Myocyte (in vitro differentiated cells): ENCODE measurements around the gene SCAPER. TPM values are rescaled to one million over a fixed set of nuclear protein-coding genes. Genes with fewer than 3 reads are reported as not detected.

Experiments used
- DNase-seq: peaks from one replicate; pipeline ENCODE4 v3.0.0-alpha.2; 2012; ENCODE audit warnings: low read depth
- total RNA-seq: library from RNA; depleted of rRNA; stranded (reverse); fragments of >200 nt; gene quantifications from 2 replicates; pipeline ENCODE4 v1.2.3, GENCODE V29; 2014

The SCAPER gene
- total RNA-seq, 1 donor from 2014 or later: 22.0 TPM

DNA sequence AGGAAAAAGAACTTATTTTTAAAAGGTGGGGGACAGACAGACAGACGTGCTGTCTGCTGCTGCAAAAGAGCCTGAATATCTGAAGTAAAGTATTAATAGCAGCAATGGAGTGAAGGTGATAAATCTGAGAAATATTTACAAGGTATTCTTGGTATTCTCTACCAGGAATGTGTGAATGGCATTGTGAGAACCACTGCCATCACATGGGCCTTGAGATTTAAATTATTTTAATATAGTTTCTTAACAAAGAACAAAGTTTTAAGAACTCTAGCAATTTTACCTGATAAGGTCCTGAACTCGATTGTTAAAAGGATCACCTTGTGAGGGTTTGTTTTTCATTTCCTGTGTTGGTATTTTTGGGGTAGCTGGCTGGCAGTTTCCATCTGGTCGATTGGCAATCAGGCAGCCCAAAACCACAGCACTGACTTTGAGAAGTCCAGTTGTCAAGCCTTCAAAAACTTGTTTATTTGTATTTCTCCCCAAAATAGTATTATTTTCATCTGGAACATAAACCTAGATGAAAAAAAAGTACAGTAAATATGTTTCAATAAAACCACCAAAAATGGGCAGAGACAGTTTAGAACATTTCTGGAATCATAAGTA is 471.2 kb downstream of the SCAPER start:
- DNase-seq: peak; percentile 57

DNA sequence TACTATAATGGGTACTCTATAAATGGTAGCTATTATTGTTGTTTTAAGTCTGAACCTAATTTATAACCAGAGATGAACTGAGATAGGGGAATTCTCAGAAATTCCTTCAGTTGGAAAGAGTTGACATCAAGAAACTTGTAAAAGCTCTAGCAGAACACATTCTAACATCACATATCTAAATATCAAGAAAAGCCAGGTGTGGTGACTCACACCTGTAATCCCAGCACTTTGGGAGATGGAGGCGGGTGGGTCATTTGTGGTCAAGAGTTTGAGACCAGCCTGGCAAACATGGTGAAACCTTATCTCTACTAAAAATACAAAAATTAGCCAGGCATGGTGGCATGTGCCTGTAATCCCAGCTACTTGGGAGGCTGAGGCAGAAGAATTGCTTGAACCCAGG is 472.1 kb downstream of the SCAPER start:
- DNase-seq: peak; percentile 41

DNA sequence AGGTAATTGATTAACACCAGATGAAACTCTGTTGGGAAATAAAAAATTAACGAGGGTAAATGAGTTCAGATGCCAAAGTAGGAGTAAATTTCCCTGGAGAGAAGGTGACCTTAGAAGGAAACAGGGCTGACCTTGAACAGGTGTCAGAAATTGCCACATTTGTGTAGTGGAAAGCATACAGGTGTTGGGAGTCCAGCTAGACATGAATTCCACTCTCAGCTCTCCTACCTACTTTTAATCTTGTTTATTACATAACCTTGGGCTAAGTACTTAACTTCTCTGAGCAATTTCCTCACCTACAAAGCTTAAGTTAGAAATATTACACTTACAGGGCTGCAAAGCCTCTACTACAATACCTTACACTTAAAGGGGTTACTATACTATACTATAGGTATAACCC is 472.5 kb downstream of the SCAPER start:
- DNase-seq: no peak

DNA sequence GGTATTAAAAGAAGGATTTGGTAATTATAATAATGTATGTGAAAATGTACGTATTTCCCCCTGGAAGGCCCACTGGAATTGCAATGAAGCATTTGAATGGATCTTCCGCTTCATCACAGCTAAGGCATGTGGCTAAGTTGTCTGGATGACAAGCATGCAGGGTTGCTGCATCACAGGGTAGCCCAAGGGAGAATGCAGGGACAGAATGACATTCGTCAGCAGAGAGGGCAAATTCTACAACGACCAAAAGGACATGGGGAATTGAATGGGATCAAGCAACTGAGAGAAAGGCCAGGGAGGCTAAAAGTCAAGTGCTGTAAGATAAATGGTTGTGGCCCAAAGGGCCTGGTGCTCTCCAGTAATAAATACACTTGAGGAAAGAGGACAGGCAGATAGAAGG is 473.2 kb downstream of the SCAPER start:
- DNase-seq: peak; percentile 38

DNA sequence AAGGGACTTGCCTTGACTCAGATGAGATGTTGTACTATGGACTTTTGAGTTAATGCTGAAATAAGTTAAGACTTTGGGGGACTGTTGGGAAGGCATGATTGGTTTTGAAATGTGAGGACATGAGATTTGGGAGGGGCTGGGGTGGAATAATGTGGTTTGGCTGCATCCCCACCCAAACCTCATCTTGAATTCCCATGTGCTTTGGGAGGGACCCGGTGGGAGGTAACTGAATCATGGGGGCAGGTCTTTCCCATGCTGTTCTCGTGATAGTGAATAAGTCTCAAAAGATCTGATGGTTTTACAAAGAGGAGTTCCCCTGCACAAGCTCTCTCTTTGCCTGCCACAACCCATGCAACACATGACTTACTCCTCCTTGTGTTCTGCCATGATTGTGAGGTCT is 474.4 kb downstream of the SCAPER start:
- DNase-seq: peak; percentile 62

DNA sequence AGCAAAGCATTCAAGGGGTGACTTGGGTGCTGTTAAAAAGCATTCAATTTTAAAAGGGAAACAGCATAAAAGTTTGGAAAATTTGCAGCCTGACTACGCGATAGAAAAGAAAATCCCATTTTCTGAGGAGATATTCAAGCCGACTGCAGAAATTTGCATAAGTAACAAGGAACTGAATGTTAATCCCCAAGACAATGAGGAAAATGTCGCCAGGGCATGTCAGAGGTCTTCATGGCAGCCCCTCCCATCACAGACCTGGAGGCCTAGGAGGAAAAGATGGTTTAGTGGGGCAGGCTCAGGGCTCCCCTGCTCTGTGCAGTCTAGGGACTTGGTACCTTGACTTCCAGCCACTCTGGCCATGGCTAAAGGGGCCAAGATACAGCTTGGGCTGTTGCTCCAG is 475.5 kb downstream of the SCAPER start:
- no peak for DNase-seq

DNA sequence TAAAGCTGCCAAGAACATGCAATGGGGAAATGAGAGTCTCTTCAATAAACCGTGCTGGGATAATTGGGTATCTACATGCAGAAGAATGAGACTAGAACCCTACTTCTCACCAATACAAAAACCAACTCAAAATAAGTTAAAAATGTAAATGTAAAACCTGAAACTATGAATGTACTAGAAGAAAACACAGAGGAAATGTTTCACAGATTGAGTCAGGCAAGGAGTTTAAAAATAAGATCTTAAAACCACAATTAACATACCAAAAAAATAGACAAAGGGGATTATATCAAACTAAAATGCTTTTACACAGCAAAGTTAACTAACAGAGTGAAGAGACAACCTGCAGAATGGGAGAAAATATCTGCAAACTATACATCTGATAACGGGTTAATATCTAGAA is 478.2 kb downstream of the SCAPER start:
- DNase-seq: no peak

DNA sequence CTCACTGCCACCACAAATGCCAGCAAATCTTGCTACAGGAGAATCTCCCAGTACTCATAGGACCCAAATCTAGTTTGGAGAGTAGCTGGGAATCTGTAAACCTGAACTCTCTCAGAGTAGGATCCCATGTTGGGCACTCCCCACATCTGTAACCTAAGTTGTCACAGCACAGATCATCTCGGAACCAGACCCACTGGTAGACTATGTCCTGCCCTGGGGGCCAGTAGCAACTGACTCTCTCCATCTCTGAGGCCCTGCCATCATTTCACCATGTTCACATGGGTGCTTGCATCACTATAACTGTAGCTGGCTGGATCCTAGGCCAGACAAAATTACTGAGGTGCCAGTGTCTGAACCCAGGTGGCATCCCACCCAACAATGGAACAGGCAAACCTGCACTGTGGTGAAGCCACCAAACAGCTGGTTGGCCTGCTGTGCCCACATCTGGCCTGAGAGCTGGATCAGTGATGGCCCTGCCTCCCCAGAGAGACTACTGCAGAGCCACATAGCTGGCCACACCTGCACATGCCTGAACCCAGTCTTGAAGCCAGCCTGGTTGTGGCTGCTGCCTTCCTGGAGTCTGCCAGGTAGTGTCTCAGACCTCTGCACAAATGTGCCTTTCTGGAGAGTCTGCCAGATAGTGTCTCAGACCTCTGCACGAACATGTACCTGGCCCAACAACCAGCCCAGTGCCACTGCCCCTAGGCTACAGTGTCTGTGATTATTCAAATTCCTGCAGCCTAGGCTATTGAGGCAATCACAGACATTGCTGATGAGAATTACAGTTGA is 486.6 kb downstream of the SCAPER start:
- DNase-seq: no peak

DNA sequence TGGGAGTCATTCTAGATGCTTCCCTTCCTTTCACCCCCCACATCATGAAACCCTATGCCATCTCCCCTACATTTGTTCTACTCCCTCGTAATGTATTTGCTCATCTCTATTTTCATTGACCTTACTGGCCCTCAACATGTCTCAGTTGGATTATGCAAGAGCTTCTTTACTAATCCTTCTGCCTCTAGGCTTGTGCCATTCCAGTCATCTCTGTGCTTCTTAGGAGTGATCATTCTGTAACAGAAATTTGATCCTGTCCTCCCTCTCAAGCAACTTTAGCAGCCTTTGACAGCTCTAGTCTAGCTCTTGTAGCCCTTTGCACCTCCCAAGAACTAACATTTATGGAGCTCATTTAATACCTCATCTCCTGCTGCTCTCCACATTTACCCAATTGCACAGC is 503.9 kb downstream of the SCAPER start:
- DNase-seq: peak; percentile 22

DNA sequence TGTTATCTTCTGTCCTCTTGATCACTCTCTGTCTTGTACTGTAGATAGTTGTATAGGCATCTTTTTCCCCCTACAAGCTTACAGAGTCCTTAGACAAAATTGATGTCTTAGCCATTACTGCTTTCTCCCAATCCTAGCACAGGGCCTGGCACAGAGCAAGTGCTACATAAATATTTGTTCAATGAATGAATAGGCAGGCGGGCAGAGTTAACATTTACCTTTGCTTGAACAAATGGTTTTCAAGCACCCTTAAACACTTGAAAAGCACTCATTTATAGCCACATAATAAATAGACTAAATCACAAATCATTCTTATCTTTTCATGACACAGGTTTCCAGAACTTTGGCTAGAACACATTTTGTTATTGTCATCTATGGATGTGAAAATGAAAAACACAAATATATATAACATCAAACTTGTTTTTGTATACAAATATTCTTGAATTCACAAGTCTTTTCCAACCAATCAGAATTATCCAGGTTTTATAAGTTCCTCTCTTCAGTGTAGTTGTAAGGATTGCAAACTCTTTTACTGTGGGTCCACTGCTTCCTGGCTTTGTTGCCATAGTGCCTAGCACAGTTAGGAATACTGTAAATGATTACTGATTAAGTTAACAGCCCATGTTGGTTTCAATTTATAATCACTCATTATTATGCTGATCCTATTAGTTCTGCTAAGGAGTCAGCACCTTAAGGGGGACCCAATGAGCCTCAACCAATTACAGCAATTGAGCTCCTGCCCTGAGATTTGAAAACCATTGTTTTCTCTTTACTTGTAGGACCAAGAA is 506.6 kb downstream of the SCAPER start:
- DNase-seq: no peak

DNA sequence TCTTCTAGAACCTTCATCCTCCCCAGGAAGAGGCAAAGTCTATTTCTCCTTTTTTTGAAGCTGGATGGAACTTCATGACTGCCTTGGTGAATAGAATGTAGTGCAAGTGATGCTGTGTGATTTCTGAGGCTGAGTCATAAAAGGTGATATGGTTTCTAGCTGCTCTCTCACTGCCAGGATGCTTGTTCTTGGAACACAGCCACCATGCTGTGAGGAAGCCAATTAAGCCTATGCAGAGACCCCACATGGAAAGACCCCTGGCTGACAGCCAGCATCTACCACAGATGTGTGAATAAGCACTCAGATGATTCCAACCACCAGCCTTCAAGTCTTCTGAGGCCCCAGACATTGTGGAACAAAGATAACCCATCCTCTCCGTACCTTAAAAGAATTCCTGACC is 511.5 kb downstream of the SCAPER start:
- DNase-seq: no peak

DNA sequence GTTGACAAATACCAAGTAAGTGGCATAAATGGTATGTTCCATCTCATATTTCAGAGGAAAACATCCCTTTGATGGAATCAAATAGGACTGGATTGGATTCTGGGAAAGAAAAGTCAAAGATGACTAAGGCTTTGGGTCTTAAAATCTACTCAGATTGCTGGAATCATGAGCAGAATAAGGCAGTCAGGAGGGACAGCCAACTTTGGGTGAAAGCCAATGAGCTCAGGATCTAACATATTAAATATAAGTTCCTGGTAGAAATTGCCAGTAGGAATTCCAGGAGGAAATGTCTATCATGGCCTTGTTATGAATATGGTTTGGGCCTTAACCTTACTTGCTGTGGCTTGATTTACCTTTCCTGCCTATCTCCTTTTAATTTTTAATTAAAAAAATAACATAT is 513.3 kb downstream of the SCAPER start:
- DNase-seq: peak; percentile 17

DNA sequence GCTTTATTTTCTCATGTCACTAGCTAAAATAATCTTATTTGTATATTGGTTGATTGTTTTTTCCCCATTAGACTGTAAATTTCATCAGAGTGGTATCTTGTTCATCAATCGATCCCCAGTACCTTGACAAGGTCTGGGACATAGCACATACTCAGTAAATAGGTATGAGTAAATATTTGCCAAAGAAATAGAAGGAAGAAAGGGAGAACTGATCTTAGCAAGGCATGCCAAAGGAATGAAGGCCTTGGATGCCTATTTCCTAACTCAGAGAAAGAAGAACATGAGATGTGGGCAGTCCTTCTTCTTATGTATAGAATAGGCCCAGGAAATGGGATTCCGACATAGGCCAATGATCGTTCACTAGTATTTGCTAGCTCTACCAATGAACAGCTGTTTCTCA is 513.8 kb downstream of the SCAPER start:
- no peak for DNase-seq

DNA sequence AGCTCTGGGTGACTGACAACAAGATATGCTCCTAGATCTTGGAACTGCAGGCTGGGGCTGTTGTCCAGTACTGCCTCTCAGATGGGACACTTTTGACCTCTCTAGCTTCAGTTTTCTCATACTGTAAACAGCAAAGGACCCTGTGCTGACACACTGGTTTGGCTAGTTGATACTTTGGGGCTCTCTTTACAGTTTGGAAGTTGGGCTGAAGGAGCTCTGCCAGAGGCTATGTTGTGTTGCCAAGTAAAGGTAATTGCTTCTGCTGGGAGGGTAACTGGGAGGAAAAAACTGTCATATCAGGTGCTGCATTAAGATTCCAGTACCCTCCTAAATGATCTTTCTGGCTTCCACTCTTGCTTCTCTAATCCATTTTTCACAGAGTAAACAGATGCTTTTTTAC is 514.6 kb downstream of the SCAPER start:
- DNase-seq: no peak

DNA sequence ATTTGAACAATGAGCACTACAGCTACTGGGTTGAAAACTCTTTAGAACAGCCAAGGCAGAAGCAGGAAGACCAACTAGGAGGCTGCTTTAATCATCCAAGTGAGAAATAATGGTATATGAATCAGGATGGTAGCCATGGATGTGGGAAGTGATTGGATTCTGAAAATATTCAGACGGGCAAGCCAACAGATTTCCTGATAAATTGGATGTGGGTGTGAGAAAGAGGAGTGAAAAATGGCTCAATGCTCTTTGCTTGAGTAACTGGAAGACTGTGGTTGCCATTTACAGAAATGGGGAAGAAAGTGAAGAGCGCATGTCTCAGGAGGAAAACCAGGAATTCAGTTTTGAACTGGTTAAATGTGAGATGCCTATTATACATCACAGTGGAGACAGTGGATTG is 518.2 kb downstream of the SCAPER start:
- no peak for DNase-seq

DNA sequence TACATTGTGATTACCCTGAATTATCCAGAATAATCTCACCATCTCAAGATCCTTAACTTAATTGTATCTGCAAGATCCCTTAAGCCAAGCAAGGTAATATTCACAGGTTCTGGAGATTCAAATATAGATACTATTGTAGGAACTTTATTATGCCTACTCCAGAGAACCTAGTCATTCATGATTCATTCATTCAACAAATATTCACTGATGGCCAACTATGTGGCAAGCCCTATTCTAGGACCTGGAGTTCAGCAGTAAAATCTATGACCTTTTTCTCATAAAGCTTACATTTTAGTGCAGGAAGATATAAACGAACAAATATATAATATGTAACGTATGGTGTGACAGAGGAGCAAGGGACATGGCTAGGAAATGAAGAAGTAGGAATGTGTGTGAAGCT is 519.0 kb downstream of the SCAPER start:
- no peak for DNase-seq

DNA sequence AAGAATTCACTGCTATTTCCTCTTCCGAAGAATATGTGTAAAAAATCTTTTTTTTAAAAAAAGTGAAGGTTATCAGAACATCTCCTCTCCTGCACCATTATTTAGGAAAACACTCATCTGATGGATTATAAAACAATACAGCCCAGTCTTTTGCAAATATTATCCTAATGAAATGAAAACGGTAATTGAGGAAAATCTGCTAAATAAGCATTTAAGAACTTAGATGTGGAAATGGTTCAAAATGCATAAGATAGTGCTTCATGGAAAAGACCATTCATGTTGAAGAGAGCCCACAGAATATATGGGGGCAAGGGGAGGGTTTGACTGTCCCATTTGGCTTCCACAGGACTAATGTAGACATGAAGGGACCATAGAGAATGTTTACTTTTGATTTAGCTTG is 520.7 kb downstream of the SCAPER start:
- no peak for DNase-seq

DNA sequence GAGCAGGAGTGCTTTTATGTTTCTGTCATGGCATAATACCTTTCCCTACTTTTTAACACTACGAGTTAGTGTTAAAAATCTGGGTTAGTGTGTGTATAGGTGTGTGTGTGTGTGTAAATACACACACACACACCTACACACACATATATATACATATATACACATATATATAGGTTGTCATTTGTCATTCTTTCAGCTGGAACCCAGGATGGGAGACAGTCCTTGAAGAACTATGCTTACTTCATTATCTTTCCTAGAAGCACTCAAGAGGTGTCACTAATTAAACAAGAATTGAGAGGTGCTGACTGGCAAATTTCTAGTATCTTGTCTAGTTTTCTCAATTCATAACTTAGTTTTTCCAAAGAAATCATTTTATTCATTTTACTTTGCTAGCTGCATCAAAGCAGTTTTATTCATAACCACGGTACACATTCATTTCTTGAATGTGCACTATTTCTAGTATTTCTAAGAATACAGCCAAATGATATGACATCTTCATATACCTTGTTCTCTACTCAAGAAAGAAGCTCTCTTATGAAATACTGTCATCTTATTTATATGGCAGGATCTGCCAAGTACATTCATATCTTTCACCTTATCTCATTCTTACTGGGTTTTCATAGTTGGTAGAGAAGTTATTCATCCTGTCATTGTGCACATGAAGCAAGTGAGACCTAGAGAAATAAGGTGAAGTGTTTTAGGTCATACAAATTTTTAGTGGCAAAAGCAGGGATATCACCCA is 522.0 kb downstream of the SCAPER start:
- no peak for DNase-seq

DNA sequence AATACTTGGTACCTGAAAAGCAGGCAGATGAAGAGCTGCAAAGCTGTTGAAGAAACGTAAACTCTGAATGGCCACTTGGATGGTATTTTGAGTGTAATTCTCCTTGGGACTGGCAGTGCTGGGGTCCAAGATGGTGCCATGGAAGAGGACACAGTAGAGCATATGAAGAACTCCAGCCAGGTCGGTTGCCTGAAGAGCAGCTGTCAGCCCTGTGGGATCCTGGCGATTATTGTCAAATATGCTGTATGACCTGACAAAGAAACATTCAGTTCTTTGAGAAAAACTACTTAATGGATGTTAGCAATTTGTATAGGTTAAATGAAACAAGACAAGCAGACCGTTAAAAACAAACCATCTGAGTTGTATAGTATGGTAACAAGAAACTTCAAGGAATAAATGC is 523.8 kb downstream of the SCAPER start:
- DNase-seq: no peak

DNA sequence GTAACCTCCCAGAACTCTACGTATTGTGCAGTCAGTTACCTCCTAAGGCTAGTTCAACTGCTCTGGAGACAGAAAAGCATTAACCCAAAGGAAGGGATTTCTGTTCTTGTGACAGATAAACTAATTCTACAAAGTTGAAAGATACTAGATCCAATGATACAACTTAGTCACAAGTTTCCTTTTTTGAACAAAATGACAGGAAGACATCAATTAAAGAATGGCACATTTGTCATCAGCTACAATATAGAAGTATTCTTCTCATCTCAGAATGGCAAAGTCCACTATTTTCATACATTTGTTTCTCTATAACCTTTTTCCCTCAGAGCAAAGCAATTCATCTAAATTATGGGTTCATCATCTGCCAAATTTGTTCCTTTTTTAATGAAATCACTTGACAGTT is 524.9 kb downstream of the SCAPER start:
- DNase-seq: no peak

DNA sequence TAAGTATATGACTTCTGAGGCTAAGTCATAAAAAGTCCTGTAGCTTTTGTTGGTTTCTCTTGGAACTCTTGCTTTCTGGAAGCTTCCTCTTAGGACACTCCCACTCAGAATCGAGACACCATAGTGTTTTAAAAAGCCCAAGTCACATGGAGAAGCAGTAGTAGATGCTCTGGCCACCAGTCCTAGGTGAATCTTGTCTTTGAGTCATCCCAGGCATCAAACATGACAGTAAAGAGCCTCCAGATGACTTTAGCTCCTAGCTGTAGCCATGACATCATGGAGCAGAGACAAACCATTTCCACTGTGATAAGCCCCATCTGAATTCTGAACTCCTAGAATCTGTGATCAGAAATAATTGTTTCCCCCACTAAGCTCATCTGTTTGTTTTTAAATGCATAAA is 526.4 kb downstream of the SCAPER start:
- DNase-seq: no peak

DNA sequence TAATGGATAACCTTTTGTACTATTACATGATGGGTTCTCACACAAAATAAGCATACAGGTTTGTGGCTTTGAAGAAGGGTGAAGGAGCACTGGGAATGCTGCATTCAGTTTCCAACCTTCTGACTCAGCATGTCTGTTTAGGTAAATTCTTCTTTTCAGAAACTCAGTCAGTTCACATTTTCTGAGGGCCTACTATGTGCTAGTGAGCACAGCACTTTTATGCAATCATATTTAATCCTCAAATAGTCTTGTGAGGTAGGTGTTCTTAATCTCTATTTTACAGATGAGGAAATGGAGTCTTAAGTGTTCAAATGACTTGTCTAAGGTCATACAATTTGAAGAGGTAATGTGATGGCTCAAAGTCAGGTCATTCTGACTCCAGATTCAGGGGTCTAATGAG is 527.4 kb downstream of the SCAPER start:
- DNase-seq: no peak
